ENCODE data around the gene GLT1D1.

GRCh38 chr12:128970110-128970509 is 116.8 kb downstream of the GLT1D1 start:
- no peak for TF ChIP-seq MAX (IDR thresholded peaks at IDR 0.05; ENCODE audit: low read depth)
- no peak for TF ChIP-seq SMC3 (IDR thresholded peaks at IDR 0.05; ENCODE audit: low read depth, low read length)
